Measurements from ENCODE around the gene MS4A2.
"Not testable (repeated sequence)": the region's sequence is repeated elsewhere in the genome, so short reads cannot be mapped to it uniquely, and the experiment has no call there.

DNA sequence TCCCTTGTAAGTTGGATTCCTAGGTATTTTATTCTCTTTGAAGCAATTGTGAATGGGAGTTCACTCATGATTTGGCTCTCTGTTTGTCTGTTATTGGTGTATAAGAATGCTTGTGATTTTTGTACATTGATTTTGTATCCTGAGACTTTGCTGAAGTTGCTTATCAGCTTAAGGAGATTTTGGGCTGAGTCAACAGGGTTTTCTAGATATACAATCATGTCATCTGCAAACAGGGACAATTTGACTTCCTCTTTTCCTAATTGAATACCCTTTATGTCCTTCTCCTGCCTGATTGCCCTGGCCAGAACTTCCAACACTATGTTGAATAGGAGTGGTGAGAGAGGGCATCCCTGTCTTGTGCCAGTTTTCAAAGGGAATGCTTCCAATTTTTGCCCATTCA lies 38.0 kb upstream of the MS4A2 start:
- TF ChIP-seq POLR2A (IDR thresholded peaks at IDR 0.05; ENCODE audit: borderline replicate concordance, extremely low read depth, insufficient read depth, insufficient read length); POLR2AphosphoS5 (IDR thresholded peaks at IDR 0.05; ENCODE audit: low read depth, low read length); YY1 (IDR thresholded peaks at IDR 0.05; ENCODE audit: extremely low read depth, insufficient replicate concordance, low read depth, low read length); ZNF274 (IDR thresholded peaks at IDR 0.05; ENCODE audit: low read depth, low read length); EZH2 (IDR thresholded peaks at IDR 0.05); SIN3A (IDR thresholded peaks at IDR 0.05; ENCODE audit: low read depth): not testable (repeated sequence)
- TF ChIP-seq, protein P1, sequence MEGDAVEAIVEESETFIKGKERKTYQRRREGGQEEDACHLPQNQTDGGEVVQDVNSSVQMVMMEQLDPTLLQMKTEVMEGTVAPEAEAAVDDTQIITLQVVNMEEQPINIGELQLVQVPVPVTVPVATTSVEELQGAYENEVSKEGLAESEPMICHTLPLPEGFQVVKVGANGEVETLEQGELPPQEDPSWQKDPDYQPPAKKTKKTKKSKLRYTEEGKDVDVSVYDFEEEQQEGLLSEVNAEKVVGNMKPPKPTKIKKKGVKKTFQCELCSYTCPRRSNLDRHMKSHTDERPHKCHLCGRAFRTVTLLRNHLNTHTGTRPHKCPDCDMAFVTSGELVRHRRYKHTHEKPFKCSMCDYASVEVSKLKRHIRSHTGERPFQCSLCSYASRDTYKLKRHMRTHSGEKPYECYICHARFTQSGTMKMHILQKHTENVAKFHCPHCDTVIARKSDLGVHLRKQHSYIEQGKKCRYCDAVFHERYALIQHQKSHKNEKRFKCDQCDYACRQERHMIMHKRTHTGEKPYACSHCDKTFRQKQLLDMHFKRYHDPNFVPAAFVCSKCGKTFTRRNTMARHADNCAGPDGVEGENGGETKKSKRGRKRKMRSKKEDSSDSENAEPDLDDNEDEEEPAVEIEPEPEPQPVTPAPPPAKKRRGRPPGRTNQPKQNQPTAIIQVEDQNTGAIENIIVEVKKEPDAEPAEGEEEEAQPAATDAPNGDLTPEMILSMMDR (IDR thresholded peaks at IDR 0.05 in 2 of 3, conservative IDR thresholded peaks at IDR 0.05 in 1 of 3; ENCODE audit: borderline replicate concordance in 1 of 3, insufficient read depth in 1 of 3, low read depth in 2 of 3, low read length in 2 of 3), result not testable (repeated sequence)

Data from HCT116 (cell line).